ENCODE measurements around the gene THOC6.

DNA sequence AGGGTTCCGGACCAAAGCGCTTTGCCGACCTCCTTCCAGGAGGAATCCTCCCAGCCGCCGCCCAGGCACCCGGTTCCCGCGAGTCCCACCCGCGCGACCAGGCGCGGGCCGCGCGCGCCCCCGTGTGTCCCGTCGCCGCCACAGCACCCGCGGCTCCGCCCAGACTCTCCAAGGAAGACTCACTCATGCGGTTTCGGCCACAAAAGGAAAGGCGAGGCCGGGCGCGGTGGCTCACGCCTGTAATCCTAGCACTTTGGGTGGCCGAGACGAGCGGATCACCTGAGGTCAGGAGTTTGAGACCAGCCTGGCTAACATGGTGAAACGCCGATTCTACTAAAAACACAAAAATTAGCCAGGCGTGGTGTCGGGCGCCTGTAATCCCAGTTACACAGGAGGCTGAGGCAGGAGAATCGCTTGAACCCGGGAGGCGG, 40.1 kb upstream of the THOC6 start:
- TF ChIP-seq EZH2 (IDR thresholded peaks at IDR 0.05; ENCODE audit: borderline replicate concordance, insufficient read depth, low read length, poor library complexity, severe bottlenecking) = no peak
- TF ChIP-seq, protein P1, sequence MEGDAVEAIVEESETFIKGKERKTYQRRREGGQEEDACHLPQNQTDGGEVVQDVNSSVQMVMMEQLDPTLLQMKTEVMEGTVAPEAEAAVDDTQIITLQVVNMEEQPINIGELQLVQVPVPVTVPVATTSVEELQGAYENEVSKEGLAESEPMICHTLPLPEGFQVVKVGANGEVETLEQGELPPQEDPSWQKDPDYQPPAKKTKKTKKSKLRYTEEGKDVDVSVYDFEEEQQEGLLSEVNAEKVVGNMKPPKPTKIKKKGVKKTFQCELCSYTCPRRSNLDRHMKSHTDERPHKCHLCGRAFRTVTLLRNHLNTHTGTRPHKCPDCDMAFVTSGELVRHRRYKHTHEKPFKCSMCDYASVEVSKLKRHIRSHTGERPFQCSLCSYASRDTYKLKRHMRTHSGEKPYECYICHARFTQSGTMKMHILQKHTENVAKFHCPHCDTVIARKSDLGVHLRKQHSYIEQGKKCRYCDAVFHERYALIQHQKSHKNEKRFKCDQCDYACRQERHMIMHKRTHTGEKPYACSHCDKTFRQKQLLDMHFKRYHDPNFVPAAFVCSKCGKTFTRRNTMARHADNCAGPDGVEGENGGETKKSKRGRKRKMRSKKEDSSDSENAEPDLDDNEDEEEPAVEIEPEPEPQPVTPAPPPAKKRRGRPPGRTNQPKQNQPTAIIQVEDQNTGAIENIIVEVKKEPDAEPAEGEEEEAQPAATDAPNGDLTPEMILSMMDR (IDR thresholded peaks at IDR 0.05; ENCODE audit: poor library complexity, severe bottlenecking) = peak; percentile 92
- no peak for TF ChIP-seq POLR2AphosphoS5 (IDR thresholded peaks at IDR 0.05)
- TF ChIP-seq, protein P2, sequence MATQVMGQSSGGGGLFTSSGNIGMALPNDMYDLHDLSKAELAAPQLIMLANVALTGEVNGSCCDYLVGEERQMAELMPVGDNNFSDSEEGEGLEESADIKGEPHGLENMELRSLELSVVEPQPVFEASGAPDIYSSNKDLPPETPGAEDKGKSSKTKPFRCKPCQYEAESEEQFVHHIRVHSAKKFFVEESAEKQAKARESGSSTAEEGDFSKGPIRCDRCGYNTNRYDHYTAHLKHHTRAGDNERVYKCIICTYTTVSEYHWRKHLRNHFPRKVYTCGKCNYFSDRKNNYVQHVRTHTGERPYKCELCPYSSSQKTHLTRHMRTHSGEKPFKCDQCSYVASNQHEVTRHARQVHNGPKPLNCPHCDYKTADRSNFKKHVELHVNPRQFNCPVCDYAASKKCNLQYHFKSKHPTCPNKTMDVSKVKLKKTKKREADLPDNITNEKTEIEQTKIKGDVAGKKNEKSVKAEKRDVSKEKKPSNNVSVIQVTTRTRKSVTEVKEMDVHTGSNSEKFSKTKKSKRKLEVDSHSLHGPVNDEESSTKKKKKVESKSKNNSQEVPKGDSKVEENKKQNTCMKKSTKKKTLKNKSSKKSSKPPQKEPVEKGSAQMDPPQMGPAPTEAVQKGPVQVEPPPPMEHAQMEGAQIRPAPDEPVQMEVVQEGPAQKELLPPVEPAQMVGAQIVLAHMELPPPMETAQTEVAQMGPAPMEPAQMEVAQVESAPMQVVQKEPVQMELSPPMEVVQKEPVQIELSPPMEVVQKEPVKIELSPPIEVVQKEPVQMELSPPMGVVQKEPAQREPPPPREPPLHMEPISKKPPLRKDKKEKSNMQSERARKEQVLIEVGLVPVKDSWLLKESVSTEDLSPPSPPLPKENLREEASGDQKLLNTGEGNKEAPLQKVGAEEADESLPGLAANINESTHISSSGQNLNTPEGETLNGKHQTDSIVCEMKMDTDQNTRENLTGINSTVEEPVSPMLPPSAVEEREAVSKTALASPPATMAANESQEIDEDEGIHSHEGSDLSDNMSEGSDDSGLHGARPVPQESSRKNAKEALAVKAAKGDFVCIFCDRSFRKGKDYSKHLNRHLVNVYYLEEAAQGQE (IDR thresholded peaks at IDR 0.05; ENCODE audit: borderline replicate concordance) = no peak
- TF ChIP-seq RAD21 (conservative IDR thresholded peaks at IDR 0.05) = peak; percentile 77
- peak; percentile 18 for TF ChIP-seq EP300 (conservative IDR thresholded peaks at IDR 0.05; ENCODE audit: poor library complexity, severe bottlenecking)
